ENCODE results near the gene KIF21B.
"Not testable (repeated sequence)": the region's sequence is repeated elsewhere in the genome, so short reads cannot be mapped to it uniquely, and the experiment has no call there.

Gene KIF21B

DNA sequence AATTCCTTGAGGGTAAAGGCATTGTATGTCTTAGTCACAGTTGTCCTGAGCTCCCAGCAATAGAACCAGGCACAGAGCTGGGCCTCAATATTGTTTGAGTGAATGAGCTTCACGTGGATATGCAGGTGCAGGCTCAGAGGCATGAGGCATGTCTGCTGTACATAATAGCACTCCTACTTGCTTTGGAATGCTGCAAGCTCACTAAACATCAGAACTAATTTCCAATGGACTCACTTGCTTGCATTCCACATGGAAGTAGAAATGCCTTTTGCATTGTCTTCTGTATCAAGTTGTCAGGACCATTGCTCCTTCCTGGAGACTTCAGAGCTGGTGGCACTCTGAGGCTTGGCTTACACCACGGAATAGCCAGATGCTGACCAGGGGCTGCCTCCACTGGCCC is 91.7 kb downstream of the KIF21B start:
- no peak for DNase-seq

GRCh38 chr1:200930285-200930684 is 93.2 kb downstream of the KIF21B start:
- not testable (repeated sequence) for DNase-seq

GRCh38 chr1:200929530-200930278 is 93.8 kb downstream of the KIF21B start:
- DNase-seq = no peak

GRCh38 chr1:200925831-200926230 is 97.7 kb downstream of the KIF21B start:
- no peak for DNase-seq

GRCh38 chr1:200923601-200924000 is 99.9 kb downstream of the KIF21B start:
- no peak for DNase-seq

DNA sequence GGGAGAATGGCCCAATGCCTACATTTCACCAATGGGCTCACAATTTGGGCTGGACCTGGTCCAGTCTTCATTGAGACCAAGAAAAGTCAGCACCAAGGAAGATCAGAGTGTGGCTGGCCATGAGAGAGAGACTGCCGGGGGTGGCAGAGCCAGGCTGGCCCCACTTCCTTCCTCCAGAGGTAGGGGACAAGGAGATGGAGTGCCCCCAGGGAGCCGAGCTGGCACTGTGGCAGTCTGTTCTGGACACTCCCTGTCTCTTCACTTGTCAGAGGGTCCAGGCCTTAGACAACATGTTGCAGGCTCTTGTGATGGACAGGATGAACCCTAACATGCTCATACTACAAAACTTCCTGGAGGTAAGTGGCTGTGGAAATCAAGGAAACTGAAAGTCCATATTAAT is 101.1 kb downstream of the KIF21B start:
- DNase-seq = no peak

DNA sequence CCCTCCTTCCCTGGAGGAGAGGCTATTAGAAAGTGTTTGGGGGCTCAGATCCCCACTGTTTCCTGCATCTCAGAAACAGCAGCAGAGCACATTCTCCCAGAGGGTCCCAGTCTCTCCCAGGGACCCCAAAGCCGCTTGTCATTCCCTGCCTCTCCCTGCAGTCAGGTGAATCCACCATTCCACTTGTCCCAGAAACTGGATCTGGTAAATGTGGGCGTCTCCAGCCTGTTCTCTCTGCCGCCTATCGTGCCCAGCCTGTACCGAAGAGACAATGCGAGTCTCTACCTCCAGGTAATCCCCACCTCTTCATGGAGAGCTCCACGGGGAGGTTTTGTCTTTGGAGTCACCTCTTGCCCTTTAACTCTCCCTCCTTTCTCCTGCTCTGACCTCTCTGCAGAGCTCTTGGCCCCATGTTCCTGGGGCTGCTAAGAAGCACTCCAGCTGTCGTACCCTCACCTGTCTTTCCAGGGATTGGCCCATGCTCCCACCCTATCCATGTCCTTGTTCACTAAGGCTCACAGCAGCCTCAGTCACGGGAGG is 101.9 kb downstream of the KIF21B start:
- DNase-seq = no peak
